Endothelial cell of umbilical vein (primary cell): ENCODE measurements around the gene PRDX3. TPM values are rescaled to one million over a fixed set of nuclear protein-coding genes. Genes with fewer than 3 reads are reported as not detected.
"Not testable (repeated sequence)": the region's sequence is repeated elsewhere in the genome, so short reads cannot be mapped to it uniquely, and the experiment has no call there.

ENCODE experiments used
- BruUV-seq: library from RNA; stranded (reverse); fragments of 400-500 nt; replicated peaks from 2 replicates; lab custom pipeline; 2021; lab: Mats Ljungman, UMichigan
- CTCF ChIA-PET: fragments of 300-600, 350-600 bp; sonication (Branson Sonifier 250); formaldehyde crosslinking; loops from one replicate; lab custom pipeline; 2021; ENCODE audit warnings: antibody characterized with exemption, inconsistent platforms; lab: Charles Lee
- POLR2A ChIA-PET: fragments of 300-600, 350-600 bp; sonication (Branson Sonifier 250); formaldehyde crosslinking; loops from one replicate; lab custom pipeline; 2021; ENCODE audit warnings: antibody characterized with exemption, inconsistent platforms; lab: Charles Lee
- DNase-seq: peaks from one replicate; pipeline ENCODE4 v3.0.0-alpha.2; 2011; ENCODE audit warnings: low read depth, low spot score
- FAIRE-seq: peaks from 2 replicates; lab custom pipeline; 2011; peaks lifted over from hg19 to GRCh38; lab: Jason Lieb, UNC
- H2AFZ ChIP-seq: 2 replicates; pipeline ENCODE4 v1.6.0; 2012; ENCODE audit warnings: low read depth, low read length, control low read depth, inconsistent platforms
- H3K27ac ChIP-seq: 2 replicates; pipeline ENCODE4 v1.5.1; 2011; ENCODE audit warnings: low read depth, mild to moderate bottlenecking, control low read depth, low read length, moderate library complexity; ENCODE audit not compliant: insufficient read depth
- H3K27me3 ChIP-seq, 2 experiments: 2 replicates each; pipeline versions ENCODE4 v1.6.0 to v1.6.1; 2011; ENCODE audit warnings: low read length in 2 of 2, mixed read lengths in 1 of 2; ENCODE audit not compliant: control insufficient read depth in 2 of 2, insufficient read depth in 2 of 2
- H3K36me3 ChIP-seq, 2 experiments: 2 replicates in 1 of 2; 3 replicates in 1 of 2; pipeline ENCODE4 v1.5.1; 2011; ENCODE audit warnings: low read length in 2 of 2, mild to moderate bottlenecking in 1 of 2, moderate library complexity in 1 of 2; ENCODE audit not compliant: control insufficient read depth in 2 of 2, insufficient read depth in 2 of 2; ENCODE audit errors: extremely low read depth in 1 of 2
- H3K4me1 ChIP-seq: 3 replicates; pipeline ENCODE4 v1.5.1; 2011; ENCODE audit warnings: mild to moderate bottlenecking, low read length; ENCODE audit not compliant: control insufficient read depth, insufficient read depth; ENCODE audit errors: extremely low read depth
- H3K4me2 ChIP-seq: 2 replicates; pipeline ENCODE4 v1.6.1; 2011; ENCODE audit warnings: low read length, control low read depth, mixed read lengths; ENCODE audit not compliant: insufficient read depth
- H3K4me3 ChIP-seq, 3 experiments: fragments of 200-600 bp in 1 of 3; sonication (generic), shearing (Covaris generic) in 1 of 3; replicated peaks in 1 of 3; 2 replicates each; pipeline ENCODE4 v1.5.1; 2011 to 2016; ENCODE audit warnings: control low read depth in 3 of 3, low read length in 3 of 3, mild to moderate bottlenecking in 2 of 3, inconsistent platforms in 1 of 3, low read depth in 1 of 3, moderate library complexity in 1 of 3; ENCODE audit not compliant: insufficient read depth in 1 of 3
- H3K79me2 ChIP-seq: 2 replicates; pipeline ENCODE4 v1.6.0; 2012; ENCODE audit warnings: low read length, inconsistent platforms; ENCODE audit not compliant: control insufficient read depth, insufficient read depth
- H3K9ac ChIP-seq: replicated peaks from 2 replicates; pipeline ENCODE3; 2011; ENCODE audit warnings: low read length, control low read depth; ENCODE audit not compliant: insufficient read depth; ENCODE audit errors: extremely low read depth
- H3K9me1 ChIP-seq: replicated peaks from 3 replicates; pipeline ENCODE4 v1.6.0; 2011; ENCODE audit warnings: mild to moderate bottlenecking, low read length; ENCODE audit not compliant: control insufficient read depth, insufficient read depth; ENCODE audit errors: extremely low read depth
- H3K9me3 ChIP-seq: replicated peaks from 2 replicates; pipeline ENCODE4 v1.5.1; 2012; ENCODE audit warnings: low read length, inconsistent platforms; ENCODE audit not compliant: control insufficient read depth, insufficient read depth
- H4K20me1 ChIP-seq: replicated peaks from 2 replicates; pipeline ENCODE3; 2011; ENCODE audit warnings: mild to moderate bottlenecking, low read length; ENCODE audit not compliant: control insufficient read depth, insufficient read depth; ENCODE audit errors: extremely low read depth
- CTCF ChIP-seq, 2 donors: IDR thresholded peaks; 1 replicate in 1 of 2; 2 replicates in 1 of 2; pipeline ENCODE4 v1.5.1; 2011; ENCODE audit warnings: low read length in 2 of 2, mild to moderate bottlenecking in 2 of 2, moderate library complexity in 2 of 2, control low read depth in 1 of 2, inconsistent platforms in 1 of 2, low read depth in 1 of 2; ENCODE audit not compliant: insufficient read depth in 1 of 2; ENCODE audit errors: extremely low read depth in 1 of 2
- EZH2 ChIP-seq: IDR thresholded peaks from 2 replicates; pipeline ENCODE4 v1.6.1; 2012; ENCODE audit warnings: borderline replicate concordance, low read depth, mild to moderate bottlenecking, moderate library complexity, low read length, inconsistent platforms; ENCODE audit not compliant: severe bottlenecking
- FOS ChIP-seq: IDR thresholded peaks from 2 replicates; pipeline ENCODE4 v1.6.1; 2011; ENCODE audit warnings: mild to moderate bottlenecking, low read length, moderate library complexity, borderline replicate concordance; ENCODE audit not compliant: insufficient read depth
- GATA2 ChIP-seq: IDR thresholded peaks from 2 replicates; pipeline ENCODE4 v1.7.0; 2011; ENCODE audit warnings: low read depth, mild to moderate bottlenecking, moderate library complexity, mixed read lengths, low read length; ENCODE audit not compliant: insufficient read length, insufficient read depth
- JUN ChIP-seq: IDR thresholded peaks from 2 replicates; pipeline ENCODE4 v1.6.1; 2011; ENCODE audit warnings: borderline replicate concordance, low read depth; ENCODE audit not compliant: insufficient read length, insufficient read depth
- MAX ChIP-seq: IDR thresholded peaks from 2 replicates; pipeline ENCODE4 v1.6.1; 2011; ENCODE audit not compliant: insufficient read depth, insufficient read length
- MYC ChIP-seq: IDR thresholded peaks from one replicate; pipeline ENCODE4 v1.6.1; 2011; ENCODE audit warnings: mild to moderate bottlenecking, low read depth, low read length
- POLR2A ChIP-seq: IDR thresholded peaks from 2 replicates; pipeline ENCODE4 v1.6.1; 2012; ENCODE audit warnings: low read depth, mild to moderate bottlenecking, control low read depth, low read length
- POLR2AphosphoS5 ChIP-seq: IDR thresholded peaks from 2 replicates; pipeline ENCODE4 v1.6.1; 2012; ENCODE audit warnings: low read depth, mild to moderate bottlenecking, control low read depth, low read length, moderate library complexity; ENCODE audit not compliant: insufficient read depth
- dilution Hi-C: fragments of 300-500 bp; cut with MboI; formaldehyde crosslinking; loops from one replicate; pipeline ENCODE4 v1.15.0; 2019; ENCODE audit warnings: low sequenced_read_pairs; ENCODE audit not compliant: extremely low pct_ligation_motif_present
- intact Hi-C: fragments of 100-400 bp; cut with micrococcal nuclease; formaldehyde crosslinking; loops from one replicate; pipeline ENCODE4 v1.10.0; 2022
- polyA plus RNA-seq, 4 experiments: library from polyadenylated mRNA; depleted of rRNA in 3 of 4; stranded (reverse) in 3 of 4; unstranded in 1 of 4; fragments of >200 nt; gene quantifications; 2 replicates each; pipeline versions ENCODE4 v1.2.1 to v1.2.3, GENCODE V29; 2011 to 2012; ENCODE audit warnings: missing spikeins in 1 of 4
- total RNA-seq: library from RNA; stranded (reverse); gene quantifications from 2 replicates; pipeline ENCODE4 v1.2.3, GENCODE V29; 2021

The PRDX3 gene
- total and polyA plus RNA-seq, 2 donors (not counting 3 experiments of a cell fraction or from before 2014, with no cell fraction given) = 123 to 124 TPM

- dilution Hi-C loops = no loop called here
- H3K4me2 ChIP-seq = no peak overlapping the region
- ChIA-PET POLR2A (no interaction called here), CTCF (interaction anchor here (1.0 kb wide), 1 partner anchor 16 kb away, joined by 3 read pairs; no protein-coding TSS in a partner anchor)
- FAIRE-seq (no peak), DNase-seq (no peak)
- peaks cover 4% of the 10 kb centered on the region for H3K4me1 ChIP-seq
- no peaks in the 10 kb centered on the region for H3K9me3 ChIP-seq
- no peak overlapping the region for H3K9ac ChIP-seq
- H3K9me1 ChIP-seq = no peaks in the 10 kb centered on the region
- no peaks in the 10 kb centered on the region for H3K36me3 ChIP-seq
- no peak overlapping the region for H3K4me3 ChIP-seq
- intact Hi-C loops = no loop called here
- H3K27me3 ChIP-seq = no peaks in the 10 kb centered on the region
- H3K79me2 ChIP-seq = no peaks in the 10 kb centered on the region
- no peak overlapping the region for H3K27ac ChIP-seq
- TF ChIP-seq MAX (no peak), FOS (no peak), EZH2 (no peak), POLR2A (no peak), JUN (no peak), MYC (no peak), GATA2 (no peak), CTCF (IDR thresholded peaks at IDR 0.05; ENCODE audit: extremely low read depth in 1 of 2, insufficient read depth in 1 of 2, low read depth in 1 of 2, low read length in 2 of 2) (no peak), POLR2AphosphoS5 (no peak)
- no TSS peak for BruUV-seq
- no peak overlapping the region for H2AFZ ChIP-seq
- H4K20me1 ChIP-seq = no peaks in the 10 kb centered on the region
Observed at GRCh38 chr10:119183664-119184412, 5.2 kb upstream of the PRDX3 start.

GRCh38 chr10:119180850-119181400, 2.3 kb upstream of the PRDX3 start:
- H3K4me3 ChIP-seq, H2AFZ ChIP-seq, H3K4me2 ChIP-seq, H3K9me3 ChIP-seq, H3K27me3 ChIP-seq, H4K20me1 ChIP-seq, DNase-seq, BruUV-seq, POLR2A ChIA-PET, dilution Hi-C loops, FAIRE-seq, intact Hi-C loops, H3K27ac ChIP-seq, H3K9ac ChIP-seq, H3K36me3 ChIP-seq, H3K9me1 ChIP-seq: not testable (repeated sequence)
- Histone ChIP-seq H3K4me1 (peaks cover 12% of the 10 kb centered on the region), H3K79me2 (peaks cover 24% of the 10 kb centered on the region)
- CTCF ChIA-PET = interaction anchor here (0.7 to 2.2 kb wide), 7 partner anchors 8 to 82 kb away, joined by 3 to 12 read pairs (median 4); no protein-coding TSS in a partner anchor
